Adrenal gland (tissue), 5 donors: ENCODE data around the gene CDC42BPG.

ENCODE experiments used
- POLR2A ChIP-seq, 2 donors: fragments of 450-650 bp; IDR thresholded peaks; one replicate each; pipeline ENCODE4 v1.6.1; 2017; ENCODE audit warnings: antibody characterized with exemption in 2 of 2, mild to moderate bottlenecking in 2 of 2, moderate library complexity in 1 of 2
- TF ChIP-seq, protein P1 (sequence below), 6 experiments: fragments of 450-650 bp in 4 of 6; fragments of 200-600 bp in 2 of 6; sonication (generic) in 1 of 6; IDR thresholded peaks; 1 replicate in 5 of 6; 2 replicates in 1 of 6; pipeline versions ENCODE4 v1.5.1 to v1.8.0; 2016 to 2021; ENCODE audit warnings: antibody characterized with exemption in 6 of 6, mild to moderate bottlenecking in 2 of 6, moderate library complexity in 1 of 6
- donor health status: DM: no; HTN: no; CAD: no.

DNA sequence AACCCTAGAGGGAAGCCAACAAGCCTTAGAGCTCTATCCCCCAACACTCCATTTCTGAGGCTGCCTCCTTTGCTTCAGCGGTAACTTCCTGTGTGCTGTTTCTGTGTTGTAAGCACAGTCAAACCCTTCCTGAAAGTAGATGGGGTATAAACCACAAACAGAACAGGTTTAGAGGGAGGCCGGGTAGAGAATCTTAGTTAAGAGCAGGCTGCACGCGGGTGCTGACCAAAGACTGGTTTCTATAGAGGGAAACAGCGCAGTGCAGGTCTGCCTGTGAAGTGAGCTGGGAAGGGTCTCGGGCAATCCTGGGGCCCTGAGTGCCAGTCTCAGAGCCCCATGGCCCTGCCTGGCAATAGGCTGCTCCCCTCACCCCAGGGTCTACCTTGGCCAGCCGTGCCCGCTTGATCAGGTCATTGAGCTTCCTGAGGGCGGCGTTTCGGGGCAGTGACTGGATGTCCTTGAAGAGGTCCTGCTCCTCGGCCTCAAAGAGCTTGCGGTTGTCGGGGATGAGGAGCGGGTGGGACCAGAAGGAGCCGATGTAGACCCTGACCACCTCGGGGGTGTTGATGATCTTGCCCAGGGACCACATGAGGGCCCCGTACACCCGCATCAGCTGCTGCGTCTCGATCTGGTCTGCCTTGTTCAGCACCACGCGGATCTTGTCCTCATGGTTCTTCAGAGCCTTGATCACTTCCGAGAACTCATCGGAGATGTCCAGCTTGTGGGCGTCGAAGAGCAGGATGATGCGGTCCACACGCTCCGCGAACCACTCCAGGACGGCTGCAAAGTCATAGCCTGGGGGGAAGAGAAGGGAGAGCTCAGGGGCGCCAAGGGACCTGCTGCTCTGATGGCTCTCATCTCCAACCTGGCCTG is 15.3 kb upstream of the CDC42BPG start:
- no peak for TF ChIP-seq POLR2A (IDR thresholded peaks at IDR 0.05)
- TF ChIP-seq, protein P1, sequence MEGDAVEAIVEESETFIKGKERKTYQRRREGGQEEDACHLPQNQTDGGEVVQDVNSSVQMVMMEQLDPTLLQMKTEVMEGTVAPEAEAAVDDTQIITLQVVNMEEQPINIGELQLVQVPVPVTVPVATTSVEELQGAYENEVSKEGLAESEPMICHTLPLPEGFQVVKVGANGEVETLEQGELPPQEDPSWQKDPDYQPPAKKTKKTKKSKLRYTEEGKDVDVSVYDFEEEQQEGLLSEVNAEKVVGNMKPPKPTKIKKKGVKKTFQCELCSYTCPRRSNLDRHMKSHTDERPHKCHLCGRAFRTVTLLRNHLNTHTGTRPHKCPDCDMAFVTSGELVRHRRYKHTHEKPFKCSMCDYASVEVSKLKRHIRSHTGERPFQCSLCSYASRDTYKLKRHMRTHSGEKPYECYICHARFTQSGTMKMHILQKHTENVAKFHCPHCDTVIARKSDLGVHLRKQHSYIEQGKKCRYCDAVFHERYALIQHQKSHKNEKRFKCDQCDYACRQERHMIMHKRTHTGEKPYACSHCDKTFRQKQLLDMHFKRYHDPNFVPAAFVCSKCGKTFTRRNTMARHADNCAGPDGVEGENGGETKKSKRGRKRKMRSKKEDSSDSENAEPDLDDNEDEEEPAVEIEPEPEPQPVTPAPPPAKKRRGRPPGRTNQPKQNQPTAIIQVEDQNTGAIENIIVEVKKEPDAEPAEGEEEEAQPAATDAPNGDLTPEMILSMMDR (IDR thresholded peaks at IDR 0.05) = no peak
